HS-5 (cell line): ENCODE measurements around the gene RPTOR.

ENCODE experiments used
- DNase-seq: peaks from one replicate; pipeline ENCODE4 v3.0.0-alpha.2; 2012; ENCODE audit warnings: low read depth

RPTOR gene

GRCh38 chr17:80962356-80963329 is 418.0 kb downstream of the RPTOR start:
- no peak for DNase-seq

- no peak for DNase-seq
These were observed 419.3 kb downstream of the RPTOR start for GRCh38 chr17:80963812-80964543.

- DNase-seq, result no peak
These were observed 419.9 kb downstream of the RPTOR start for GRCh38 chr17:80964544-80964856.

- no peak for DNase-seq
These were observed 420.4 kb downstream of the RPTOR start for GRCh38 chr17:80964859-80965580.

GRCh38 chr17:80965606-80966005 is 421.0 kb downstream of the RPTOR start:
- no peak for DNase-seq

- no peak for DNase-seq
These were observed 422.8 kb downstream of the RPTOR start for GRCh38 chr17:80967404-80967872.

- DNase-seq, result no peak
These were observed 424.0 kb downstream of the RPTOR start for GRCh38 chr17:80968602-80969029.

GRCh38 chr17:80969030-80969673 is 424.5 kb downstream of the RPTOR start:
- no peak for DNase-seq

- DNase-seq, result no peak
These were observed 425.0 kb downstream of the RPTOR start for GRCh38 chr17:80969674-80970043.

GRCh38 chr17:80970044-80970761 is 425.6 kb downstream of the RPTOR start:
- DNase-seq, result no peak

GRCh38 chr17:80970762-80971703 is 426.4 kb downstream of the RPTOR start:
- DNase-seq, result no peak

- no peak for DNase-seq
These were observed 427.2 kb downstream of the RPTOR start for GRCh38 chr17:80971704-80972304.

- DNase-seq, result no peak
These were observed 432.1 kb downstream of the RPTOR start for GRCh38 chr17:80976701-80977100.

GRCh38 chr17:80977172-80977571 is 432.5 kb downstream of the RPTOR start:
- no peak for DNase-seq

- no peak for DNase-seq
These were observed 434.2 kb downstream of the RPTOR start for GRCh38 chr17:80978499-80979497.

- DNase-seq, result no peak
These were observed 435.1 kb downstream of the RPTOR start for GRCh38 chr17:80979547-80980378.

- DNase-seq, result no peak
These were observed 435.9 kb downstream of the RPTOR start for GRCh38 chr17:80980397-80981061.
